ENCODE measurements around the gene HMHB1. TPM values are rescaled to one million over a fixed set of nuclear protein-coding genes. Genes with fewer than 3 reads are reported as not detected.

HMHB1 gene
- total RNA-seq, 2 experiments from 2014 or later: not detected

GRCh38 chr5:143843461-143843860 lies 31.5 kb downstream of the HMHB1 start:
- CTCF ChIA-PET: no interaction called here

GRCh38 chr5:143850050-143850683 lies 38.2 kb downstream of the HMHB1 start:
- H3K27me3 Mint-ChIP-seq: no peaks in the 10 kb centered on the region
- no peaks in the 10 kb centered on the region for H3K9me3 Mint-ChIP-seq
- no peak overlapping the region for H3K27ac Mint-ChIP-seq
- DNase-seq: peak; percentile 10
- intact Hi-C loops (cut with micrococcal nuclease): no loop called here
- peaks cover 4% of the 10 kb centered on the region for H3K4me1 Mint-ChIP-seq (ENCODE audit: low read depth)
- H3K4me3 Mint-ChIP-seq: no peak overlapping the region
- ChIA-PET POLR2A (no interaction called here), CTCF (no interaction called here)
- H3K36me3 Mint-ChIP-seq: no peaks in the 10 kb centered on the region

More at GRCh38 chr5:143843461-143843860, 31.5 kb downstream of the HMHB1 start:
- Mint-ChIP-seq H3K9me3 (no peaks in the 10 kb centered on the region), H3K4me3 (no peak overlapping the region), H3K27ac (no peak overlapping the region), H3K27me3 (peaks cover 4% of the 10 kb centered on the region), H3K36me3 (no peaks in the 10 kb centered on the region), H3K4me1 (ENCODE audit: low read depth) (no peaks in the 10 kb centered on the region)
- POLR2A ChIA-PET: no interaction called here
- no peak for DNase-seq
- intact Hi-C loops (cut with micrococcal nuclease): no loop called here

- DNase-seq: no peak
- POLR2A ChIA-PET: no interaction called here
- Mint-ChIP-seq H3K4me1 (ENCODE audit: low read depth) (peaks cover 4% of the 10 kb centered on the region), H3K9me3 (no peaks in the 10 kb centered on the region), H3K27me3 (no peaks in the 10 kb centered on the region), H3K27ac (no peak overlapping the region), H3K4me3 (no peak overlapping the region), H3K36me3 (no peaks in the 10 kb centered on the region)
- CTCF ChIA-PET: interaction anchor here (0.8 kb wide), 1 partner anchor 257 kb away, joined by 4 read pairs; no protein-coding TSS in a partner anchor
- intact Hi-C loops (cut with micrococcal nuclease): no loop called here
Measured at GRCh38 chr5:143851383-143851782, 39.4 kb downstream of the HMHB1 start.

- peak; percentile 11 for DNase-seq
- ChIA-PET CTCF (no interaction called here), POLR2A (no interaction called here)
- Mint-ChIP-seq H3K27ac (no peak overlapping the region), H3K9me3 (peaks cover 2% of the 10 kb centered on the region), H3K4me1 (ENCODE audit: low read depth) (no peaks in the 10 kb centered on the region), H3K27me3 (no peaks in the 10 kb centered on the region), H3K36me3 (no peaks in the 10 kb centered on the region), H3K4me3 (no peak overlapping the region)
- intact Hi-C loops (cut with micrococcal nuclease): no loop called here
Measured at GRCh38 chr5:143860211-143860610, 48.2 kb downstream of the HMHB1 start.

- ChIA-PET POLR2A (no interaction called here), CTCF (no interaction called here)
- no peak overlapping the region for H3K4me3 Mint-ChIP-seq
- no peaks in the 10 kb centered on the region for H3K4me1 Mint-ChIP-seq (ENCODE audit: low read depth)
- H3K27me3 Mint-ChIP-seq: no peaks in the 10 kb centered on the region
- intact Hi-C loops (cut with micrococcal nuclease): no loop called here
- no peak overlapping the region for H3K27ac Mint-ChIP-seq
- no peak for DNase-seq
- no peaks in the 10 kb centered on the region for H3K9me3 Mint-ChIP-seq
- H3K36me3 Mint-ChIP-seq: no peaks in the 10 kb centered on the region
Measured at GRCh38 chr5:143862271-143862670, 50.3 kb downstream of the HMHB1 start.

- H3K27ac Mint-ChIP-seq: no peak overlapping the region
- H3K9me3 Mint-ChIP-seq: no peaks in the 10 kb centered on the region
- no peaks in the 10 kb centered on the region for H3K36me3 Mint-ChIP-seq
Measured at GRCh38 chr5:143865426-143866025, 53.6 kb downstream of the HMHB1 start.

More at GRCh38 chr5:143865426-143866025, 53.6 kb downstream of the HMHB1 start:
- intact Hi-C loops (cut with micrococcal nuclease): no loop called here
- CTCF ChIA-PET: interaction anchor here (1.1 kb wide), 1 partner anchor 18 kb away, joined by 3 read pairs; no protein-coding TSS in a partner anchor
- Mint-ChIP-seq H3K27me3 (no peaks in the 10 kb centered on the region), H3K4me3 (no peak overlapping the region), H3K4me1 (ENCODE audit: low read depth) (no peaks in the 10 kb centered on the region)
- no peak for DNase-seq
- POLR2A ChIA-PET: no interaction called here

Measured in activated CD4-positive, alpha-beta memory T cell treated with anti-CD3 and anti-CD28 coated beads for 36 hours (primary cell).